Fibroblast of mammary gland (primary cell): ENCODE measurements around the gene ADGRD1.

Experiments used
- DNase-seq: peaks from one replicate; pipeline ENCODE4 v3.0.0-alpha.2; 2010; ENCODE audit warnings: low read depth
- H3K4me3 ChIP-seq: 2 replicates; pipeline ENCODE4 v1.5.1; 2011; ENCODE audit warnings: low read depth, mild to moderate bottlenecking, low read length, moderate library complexity; ENCODE audit not compliant: control insufficient read depth
- TF ChIP-seq, protein P1 (sequence below): conservative IDR thresholded peaks from 2 replicates; pipeline ENCODE4 v1.5.1; 2011; ENCODE audit warnings: low read depth, low read length, inconsistent platforms; ENCODE audit not compliant: control insufficient read depth, insufficient read depth

Gene ADGRD1

DNA sequence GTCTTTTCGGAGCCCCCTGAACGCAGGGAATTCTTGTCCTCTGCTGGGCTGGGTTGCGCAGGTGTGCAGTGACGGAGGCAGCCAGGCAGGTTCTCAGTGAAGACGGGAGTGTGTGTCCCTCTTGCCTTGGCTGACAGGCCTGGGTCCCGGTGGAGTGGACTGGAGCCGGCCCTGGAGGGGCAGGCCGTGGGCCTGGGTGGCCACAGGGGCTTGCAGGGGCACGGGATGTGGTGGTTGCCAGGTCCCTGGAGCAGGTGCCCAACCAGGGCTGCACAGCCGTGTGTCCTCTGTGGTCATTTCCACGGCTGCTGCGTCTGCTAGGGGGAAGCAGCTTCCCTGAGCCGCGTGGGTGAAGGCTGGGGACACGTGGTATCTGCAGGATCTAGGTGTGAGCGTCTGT, 79.8 kb downstream of the ADGRD1 start:
- TF ChIP-seq, protein P1, sequence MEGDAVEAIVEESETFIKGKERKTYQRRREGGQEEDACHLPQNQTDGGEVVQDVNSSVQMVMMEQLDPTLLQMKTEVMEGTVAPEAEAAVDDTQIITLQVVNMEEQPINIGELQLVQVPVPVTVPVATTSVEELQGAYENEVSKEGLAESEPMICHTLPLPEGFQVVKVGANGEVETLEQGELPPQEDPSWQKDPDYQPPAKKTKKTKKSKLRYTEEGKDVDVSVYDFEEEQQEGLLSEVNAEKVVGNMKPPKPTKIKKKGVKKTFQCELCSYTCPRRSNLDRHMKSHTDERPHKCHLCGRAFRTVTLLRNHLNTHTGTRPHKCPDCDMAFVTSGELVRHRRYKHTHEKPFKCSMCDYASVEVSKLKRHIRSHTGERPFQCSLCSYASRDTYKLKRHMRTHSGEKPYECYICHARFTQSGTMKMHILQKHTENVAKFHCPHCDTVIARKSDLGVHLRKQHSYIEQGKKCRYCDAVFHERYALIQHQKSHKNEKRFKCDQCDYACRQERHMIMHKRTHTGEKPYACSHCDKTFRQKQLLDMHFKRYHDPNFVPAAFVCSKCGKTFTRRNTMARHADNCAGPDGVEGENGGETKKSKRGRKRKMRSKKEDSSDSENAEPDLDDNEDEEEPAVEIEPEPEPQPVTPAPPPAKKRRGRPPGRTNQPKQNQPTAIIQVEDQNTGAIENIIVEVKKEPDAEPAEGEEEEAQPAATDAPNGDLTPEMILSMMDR = no peak
- DNase-seq = no peak

DNA sequence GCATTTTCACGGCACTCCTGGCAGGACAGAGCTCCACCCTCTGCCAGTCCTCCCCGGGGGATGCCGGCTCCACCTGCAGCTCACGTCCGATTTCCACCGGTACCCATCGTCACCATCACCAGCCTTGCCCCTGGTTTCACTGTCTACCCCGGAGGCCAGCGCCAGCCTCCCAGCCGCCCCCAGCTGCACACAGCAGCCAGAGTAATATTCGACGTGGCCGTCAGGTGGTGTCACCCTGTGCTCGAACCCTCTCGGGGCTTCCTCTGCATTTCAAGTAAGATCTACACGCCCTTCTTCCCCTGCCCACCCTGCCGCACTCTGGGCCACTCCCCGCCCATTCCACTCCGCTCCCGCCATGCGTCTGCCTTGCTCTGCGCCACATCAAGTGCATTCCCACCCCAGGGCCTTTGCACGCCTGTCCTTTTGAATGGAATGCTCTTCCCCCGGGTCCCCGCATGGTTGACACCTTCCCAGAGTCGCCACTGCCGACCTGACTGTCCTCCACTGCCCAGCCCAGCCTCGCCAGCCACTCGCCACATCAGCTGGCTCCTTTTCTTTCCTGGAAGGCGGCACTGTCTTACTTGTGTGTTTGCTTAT, 80.3 kb downstream of the ADGRD1 start:
- TF ChIP-seq, protein P1 = no peak
- DNase-seq = no peak
- H3K4me3 ChIP-seq = no peak overlapping the region

More for the DNA sequence above, 79.8 kb downstream of the ADGRD1 start:
- H3K4me3 ChIP-seq = no peak overlapping the region

DNA sequence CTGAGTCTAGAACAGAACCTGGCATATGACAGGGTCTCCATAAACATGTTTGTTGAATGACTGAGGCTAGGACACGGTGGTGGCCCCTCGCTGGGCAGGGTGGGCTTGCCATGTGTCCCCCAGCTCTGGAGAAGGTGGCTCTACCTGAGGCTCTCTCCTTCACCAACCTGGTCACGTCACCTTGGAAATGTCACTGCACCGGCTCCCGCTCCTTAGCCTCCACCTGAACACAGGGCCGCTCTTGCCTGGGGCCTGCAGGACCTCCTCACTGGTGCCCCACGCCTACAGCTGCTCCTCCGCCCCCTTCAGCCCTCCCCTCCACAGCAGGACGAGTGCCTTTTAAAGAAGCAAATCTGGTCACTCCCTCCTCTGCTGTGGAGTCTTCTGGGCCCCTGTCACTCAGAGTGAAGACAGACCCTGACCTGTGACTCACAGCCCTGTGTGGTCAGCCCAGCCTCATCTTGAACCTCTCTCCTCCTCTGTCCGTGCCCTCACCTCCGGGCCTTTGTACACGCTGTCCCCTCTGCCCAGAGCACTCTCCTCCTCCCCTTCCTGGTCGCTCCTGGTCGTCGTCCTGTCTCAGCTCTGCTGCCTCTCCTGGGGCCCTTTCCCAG, 81.0 kb downstream of the ADGRD1 start:
- TF ChIP-seq, protein P1 = no peak
- no peak overlapping the region for H3K4me3 ChIP-seq
- DNase-seq = no peak

DNA sequence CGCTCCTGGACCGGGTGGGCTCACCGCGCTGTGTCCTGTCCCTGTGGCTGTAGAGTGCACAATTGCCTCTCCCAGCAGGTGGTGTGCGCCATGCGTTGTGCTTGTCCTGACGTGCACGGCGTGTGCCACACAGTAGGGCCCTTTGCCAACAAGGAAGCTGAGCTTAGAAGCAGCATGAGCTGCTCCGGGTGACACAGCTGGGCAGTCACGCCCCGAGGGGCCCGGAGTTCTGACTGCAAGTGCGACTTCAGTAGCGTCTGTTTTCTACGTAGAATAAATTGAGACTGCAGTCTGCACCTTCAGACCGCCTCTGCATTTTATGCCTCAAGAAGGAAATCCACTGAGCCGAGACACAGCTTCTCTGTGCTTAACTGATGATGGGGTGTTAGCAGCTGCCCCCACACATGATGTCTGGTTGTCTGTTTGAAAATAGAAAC, 81.6 kb downstream of the ADGRD1 start:
- no peak for DNase-seq
- TF ChIP-seq, protein P1 = no peak
- no peak overlapping the region for H3K4me3 ChIP-seq

DNA sequence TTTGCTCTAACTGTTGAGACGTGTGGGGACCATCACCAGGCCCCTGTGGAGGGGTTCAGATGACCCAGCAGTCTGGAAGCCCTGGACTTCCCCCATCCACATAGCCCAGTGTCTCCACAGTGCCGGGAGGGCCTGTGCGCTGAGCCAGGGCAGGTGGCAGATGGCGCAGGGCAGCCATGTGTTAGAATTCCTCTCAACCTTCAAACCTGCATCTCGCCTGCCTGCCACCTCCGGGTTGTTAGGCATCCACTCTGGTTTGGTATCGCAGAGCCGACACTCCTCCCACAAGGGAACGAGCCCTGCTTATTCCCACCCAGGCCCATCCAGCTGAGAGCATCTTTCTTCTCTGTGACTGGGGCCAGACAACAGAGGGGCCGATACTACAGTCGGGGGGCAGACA, 84.5 kb downstream of the ADGRD1 start:
- no peak for DNase-seq
- H3K4me3 ChIP-seq = no peak overlapping the region
- TF ChIP-seq, protein P1 = no peak

DNA sequence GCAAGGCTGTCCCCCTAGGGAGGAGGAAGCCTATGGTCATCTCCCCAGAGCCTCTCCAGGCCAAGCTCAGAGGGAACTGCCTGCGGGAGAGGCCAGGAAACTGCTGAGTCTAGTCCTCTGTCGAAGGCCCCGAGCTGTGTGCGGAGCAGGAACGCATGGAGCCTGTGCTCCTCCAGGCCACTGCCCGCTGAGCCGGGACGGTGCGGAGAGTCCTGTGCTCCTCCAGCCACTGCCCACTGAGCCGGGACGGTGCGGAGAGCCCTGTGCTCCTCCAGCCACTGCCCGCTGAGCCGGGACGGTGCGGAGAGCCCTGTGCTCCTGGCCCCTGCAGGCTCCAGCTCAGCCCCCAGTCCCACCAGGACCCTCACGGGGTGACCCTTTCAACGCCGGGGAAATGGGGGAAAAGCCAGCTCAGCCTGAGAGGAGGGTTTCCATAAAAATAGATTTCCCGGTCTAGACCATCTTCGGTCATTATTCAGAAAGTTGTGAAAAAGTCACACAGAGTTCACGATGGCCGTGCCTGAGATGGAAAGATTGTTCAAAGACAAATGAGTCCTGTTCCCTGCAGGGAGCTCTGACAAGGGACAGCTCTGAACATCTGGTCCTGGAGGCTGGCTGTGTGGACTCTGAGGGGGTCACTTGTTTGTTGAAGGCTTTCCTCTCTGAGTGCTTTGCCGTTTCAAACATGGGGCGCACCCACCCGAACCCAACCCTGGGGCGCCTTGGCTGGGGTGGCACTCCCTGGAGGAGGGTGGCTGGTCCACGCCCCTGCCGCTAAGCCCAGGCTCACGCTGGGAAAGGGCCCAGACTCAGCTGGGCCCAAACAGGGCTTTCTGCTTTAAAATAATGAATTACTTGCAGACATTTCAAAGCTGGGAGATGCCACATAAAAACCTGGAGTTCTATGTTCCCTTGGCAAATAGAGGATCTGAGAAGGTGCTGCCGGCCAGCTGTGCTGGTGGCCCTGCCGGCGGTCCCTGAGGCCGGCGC, 85.5 kb downstream of the ADGRD1 start:
- no peak for DNase-seq
- TF ChIP-seq, protein P1 = no peak
- no peak overlapping the region for H3K4me3 ChIP-seq
